Endothelial cell of umbilical vein (primary cell): ENCODE results near the gene NACA2.

Experiments
- CTCF ChIP-seq, 2 donors: IDR thresholded peaks; 1 replicate in 1 of 2; 2 replicates in 1 of 2; pipeline ENCODE4 v1.5.1; 2011; ENCODE audit warnings: low read length in 2 of 2, mild to moderate bottlenecking in 2 of 2, moderate library complexity in 2 of 2, control low read depth in 1 of 2, inconsistent platforms in 1 of 2, low read depth in 1 of 2; ENCODE audit not compliant: insufficient read depth in 1 of 2; ENCODE audit errors: extremely low read depth in 1 of 2
- JUN ChIP-seq: IDR thresholded peaks from 2 replicates; pipeline ENCODE4 v1.6.1; 2011; ENCODE audit warnings: borderline replicate concordance, low read depth; ENCODE audit not compliant: insufficient read length, insufficient read depth
- POLR2A ChIP-seq: IDR thresholded peaks from 2 replicates; pipeline ENCODE4 v1.6.1; 2012; ENCODE audit warnings: low read depth, mild to moderate bottlenecking, control low read depth, low read length

GRCh38 chr17:61575352-61575975 lies 15.6 kb downstream of the NACA2 start:
- TF ChIP-seq CTCF (IDR thresholded peaks at IDR 0.05; ENCODE audit: extremely low read depth in 1 of 2, insufficient read depth in 1 of 2, low read depth in 1 of 2, low read length in 2 of 2) = no peak
- TF ChIP-seq POLR2A = no peak
- no peak for TF ChIP-seq JUN
